ENCODE measurements around the gene LGI4.

DNA sequence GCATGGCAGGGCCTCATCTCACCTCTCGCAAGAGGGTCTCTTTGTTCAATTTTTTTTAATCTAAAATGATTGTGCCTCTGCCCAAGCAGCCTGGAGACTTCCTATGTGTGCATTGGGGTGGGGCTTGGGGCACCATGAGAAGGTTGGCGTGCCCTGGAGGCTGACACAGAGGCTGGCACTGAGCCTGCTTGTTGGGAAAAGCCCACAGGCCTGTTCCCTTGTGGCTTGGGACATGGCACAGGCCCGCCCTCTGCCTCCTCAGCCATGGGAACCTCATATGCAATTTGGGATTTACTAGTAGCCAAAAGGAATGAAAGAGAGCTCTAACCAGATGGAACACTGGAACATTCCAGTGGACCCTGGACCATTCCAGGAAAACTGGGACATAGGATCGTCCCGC lies 11.3 kb downstream of the LGI4 start:
- TF ChIP-seq POLR2A (IDR thresholded peaks at IDR 0.05; ENCODE audit: low read length) (no peak), GATA1 (IDR thresholded peaks at IDR 0.05; ENCODE audit: low read depth, low read length) (no peak)

Measured in erythroblast (primary cell).